Measurements from ENCODE around the gene SLC19A2.

DNA sequence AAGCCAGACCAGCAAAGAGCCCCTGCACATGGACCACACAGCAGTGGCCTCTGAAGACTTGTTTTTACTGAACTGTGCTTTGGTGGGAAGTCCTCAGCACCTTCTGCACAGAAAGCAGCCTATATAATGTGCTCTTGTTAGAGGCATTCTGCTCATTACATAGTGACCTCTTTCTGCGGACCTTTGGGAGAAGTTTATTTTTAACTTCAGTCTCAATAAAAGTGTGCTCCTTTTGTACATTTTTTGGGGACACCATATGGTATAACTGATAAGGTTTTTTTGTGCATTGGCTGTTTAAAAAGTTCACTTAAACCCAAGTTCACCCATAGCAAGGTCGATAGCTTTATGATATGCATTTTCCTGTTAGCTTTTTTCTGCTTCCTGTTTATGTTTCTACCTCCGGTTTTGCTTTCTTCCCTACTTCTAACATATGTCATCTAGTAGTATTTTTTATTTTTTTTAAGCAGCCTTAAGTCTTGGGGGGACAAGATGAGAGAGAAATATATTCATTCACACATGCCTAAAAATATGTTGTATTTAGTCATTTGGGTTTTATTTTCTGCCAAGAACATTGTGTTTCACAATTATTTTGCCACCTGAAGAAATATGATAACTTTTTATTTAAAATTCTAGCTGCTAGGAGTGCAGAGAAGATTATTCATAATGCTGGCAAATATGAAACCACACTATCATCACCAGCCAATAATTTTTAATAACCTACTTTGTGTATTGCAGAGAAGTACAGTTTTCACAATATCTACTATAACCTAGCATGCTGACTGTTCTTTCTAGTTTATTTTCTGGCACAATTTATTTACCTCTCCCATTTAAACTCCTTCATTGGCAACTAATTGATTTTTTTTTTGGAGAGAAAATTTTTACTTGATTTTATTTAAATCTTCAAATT lies 22.9 kb upstream of the SLC19A2 start:
- TF ChIP-seq ZKSCAN5 (CRISPR knock-in tag; IDR thresholded peaks at IDR 0.05) (no peak), ZNF639 (CRISPR knock-in tag; conservative IDR thresholded peaks at IDR 0.05) (no peak), ZBTB43 (CRISPR knock-in tag; conservative IDR thresholded peaks at IDR 0.05) (no peak), FOXK2 (IDR thresholded peaks at IDR 0.05) (no peak), ATM (IDR thresholded peaks at IDR 0.05; ENCODE audit: borderline replicate concordance) (no peak), MTF1 (CRISPR knock-in tag; IDR thresholded peaks at IDR 0.05) (no peak)
- TF ChIP-seq, protein P1, sequence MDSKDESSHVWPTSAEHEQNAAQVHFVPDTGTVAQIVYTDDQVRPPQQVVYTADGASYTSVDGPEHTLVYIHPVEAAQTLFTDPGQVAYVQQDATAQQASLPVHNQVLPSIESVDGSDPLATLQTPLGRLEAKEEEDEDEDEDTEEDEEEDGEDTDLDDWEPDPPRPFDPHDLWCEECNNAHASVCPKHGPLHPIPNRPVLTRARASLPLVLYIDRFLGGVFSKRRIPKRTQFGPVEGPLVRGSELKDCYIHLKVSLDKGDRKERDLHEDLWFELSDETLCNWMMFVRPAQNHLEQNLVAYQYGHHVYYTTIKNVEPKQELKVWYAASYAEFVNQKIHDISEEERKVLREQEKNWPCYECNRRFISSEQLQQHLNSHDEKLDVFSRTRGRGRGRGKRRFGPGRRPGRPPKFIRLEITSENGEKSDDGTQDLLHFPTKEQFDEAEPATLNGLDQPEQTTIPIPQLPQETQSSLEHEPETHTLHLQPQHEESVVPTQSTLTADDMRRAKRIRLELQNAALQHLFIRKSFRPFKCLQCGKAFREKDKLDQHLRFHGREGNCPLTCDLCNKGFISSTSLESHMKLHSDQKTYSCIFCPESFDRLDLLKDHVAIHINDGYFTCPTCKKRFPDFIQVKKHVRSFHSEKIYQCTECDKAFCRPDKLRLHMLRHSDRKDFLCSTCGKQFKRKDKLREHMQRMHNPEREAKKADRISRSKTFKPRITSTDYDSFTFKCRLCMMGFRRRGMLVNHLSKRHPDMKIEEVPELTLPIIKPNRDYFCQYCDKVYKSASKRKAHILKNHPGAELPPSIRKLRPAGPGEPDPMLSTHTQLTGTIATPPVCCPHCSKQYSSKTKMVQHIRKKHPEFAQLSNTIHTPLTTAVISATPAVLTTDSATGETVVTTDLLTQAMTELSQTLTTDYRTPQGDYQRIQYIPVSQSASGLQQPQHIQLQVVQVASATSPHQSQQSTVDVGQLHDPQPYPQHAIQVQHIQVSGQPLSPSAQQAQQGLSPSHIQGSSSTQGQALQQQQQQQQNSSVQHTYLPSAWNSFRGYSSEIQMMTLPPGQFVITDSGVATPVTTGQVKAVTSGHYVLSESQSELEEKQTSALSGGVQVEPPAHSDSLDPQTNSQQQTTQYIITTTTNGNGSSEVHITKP (CRISPR knock-in tag; IDR thresholded peaks at IDR 0.05; ENCODE audit: low read depth), result no peak

Data from HepG2 (cell line).